GM12878 (cell line): ENCODE measurements around the gene HPS3. TPM values are rescaled to one million over a fixed set of nuclear protein-coding genes. Genes with fewer than 3 reads are reported as not detected.
A peak's percentile ranks its signal among the peaks of the same experiment; 100 is the strongest.

Experiments
- ATAC-seq: fragments of 200-7000 bp; cut with Tn5 transposase; 3 replicates; pipeline ENCODE4 v1.9.1; 2020; ENCODE audit warnings: mild to moderate bottlenecking, moderate library complexity
- BruUV-seq: library from RNA; stranded (reverse); fragments of 400-500 nt; replicated peaks from 2 replicates; lab custom pipeline; 2021; lab: Mats Ljungman, UMichigan
- CTCF ChIA-PET: fragments of 300-600 bp; sonication (Branson Sonifier 250); formaldehyde crosslinking; extraction: SDS; loops from one replicate; lab custom pipeline; 2021; ENCODE audit warnings: inconsistent platforms; lab: Yijun Ruan, JAX
- POLR2A ChIA-PET: fragments of 350-600 bp; formaldehyde crosslinking; extraction: SDS; loops from one replicate; lab custom pipeline; 2021; ENCODE audit warnings: inconsistent platforms; lab: Charles Lee
- RAD21 ChIA-PET: fragments of 300-600 bp; sonication (Branson Sonifier 250); formaldehyde crosslinking; loops from one replicate; lab custom pipeline; 2023; ENCODE audit warnings: antibody characterized with exemption; ENCODE audit not compliant: unreplicated experiment; lab: Charles Lee
- SMC1A ChIA-PET: fragments of 300-600 bp; sonication (Branson Sonifier 250); formaldehyde crosslinking; loops from one replicate; lab custom pipeline; 2023; ENCODE audit not compliant: unreplicated experiment, uncharacterized antibody; lab: Charles Lee
- DNase-seq: peaks from one replicate; pipeline ENCODE4 v3.0.0-alpha.2; 2011; ENCODE audit warnings: low read depth, low spot score
- FAIRE-seq: peaks from 3 replicates; lab custom pipeline; 2011; peaks lifted over from hg19 to GRCh38; lab: Jason Lieb, UNC
- H2AFZ ChIP-seq: 2 replicates; pipeline ENCODE4 v1.6.0; 2011; ENCODE audit warnings: low read depth, low read length, control low read depth; ENCODE audit not compliant: control insufficient read depth
- H3K27ac ChIP-seq: 2 replicates; pipeline ENCODE4 v1.5.1; 2011; ENCODE audit warnings: control low read depth; ENCODE audit not compliant: control insufficient read depth, insufficient read depth
- H3K27me3 ChIP-seq, 2 experiments: replicated peaks in 1 of 2; 2 replicates each; pipeline versions ENCODE4 v1.6.0 to v1.6.1; 2011; ENCODE audit warnings: low read length in 1 of 2; ENCODE audit not compliant: control insufficient read depth in 2 of 2, insufficient read depth in 2 of 2
- H3K36me3 ChIP-seq, 2 experiments: 2 replicates each; pipeline ENCODE4 v1.5.1; 2011; ENCODE audit warnings: low read length in 1 of 2; ENCODE audit not compliant: control insufficient read depth in 2 of 2, insufficient read depth in 2 of 2
- H3K4me1 ChIP-seq: 2 replicates; pipeline ENCODE4 v1.6.1; 2011; ENCODE audit warnings: mild to moderate bottlenecking, low read length, moderate library complexity, mixed read lengths; ENCODE audit not compliant: control insufficient read depth, insufficient read depth
- H3K4me2 ChIP-seq: 2 replicates; pipeline ENCODE4 v1.6.0; 2011; ENCODE audit warnings: control low read depth; ENCODE audit not compliant: control insufficient read depth, insufficient read depth
- H3K4me3 ChIP-seq: fragments of 200-600 bp; sonication (generic); 2 replicates; pipeline ENCODE4 v1.5.1; 2016
- H3K79me2 ChIP-seq: 2 replicates; pipeline ENCODE4 v1.6.0; 2011; ENCODE audit warnings: low read length; ENCODE audit not compliant: control insufficient read depth, insufficient read depth
- H3K9ac ChIP-seq: 2 replicates; pipeline ENCODE4 v1.8.0; 2011; ENCODE audit warnings: low read length, control low read depth, mixed read lengths; ENCODE audit not compliant: control insufficient read depth, insufficient read depth
- H3K9me3 ChIP-seq: replicated peaks from 3 replicates; pipeline ENCODE4 v1.5.1; 2011; ENCODE audit warnings: mild to moderate bottlenecking, low read length; ENCODE audit not compliant: control insufficient read depth, insufficient read depth
- H4K20me1 ChIP-seq: 2 replicates; pipeline ENCODE4 v1.6.0; 2011; ENCODE audit not compliant: control insufficient read depth, insufficient read depth
- BCLAF1 ChIP-seq: fragments of 450-650 bp; IDR thresholded peaks from 2 replicates; pipeline ENCODE4 v1.6.1; 2017; ENCODE audit warnings: antibody characterized with exemption, mild to moderate bottlenecking, moderate library complexity
- CBX3 ChIP-seq: fragments of 200-600 bp; sonication (generic); IDR thresholded peaks from 2 replicates; pipeline ENCODE4 v1.6.1; 2016; ENCODE audit warnings: low read depth, borderline replicate concordance
- IKZF1 ChIP-seq: fragments of 450-650 bp; conservative IDR thresholded peaks from 2 replicates; pipeline ENCODE4 v1.6.1; 2017; ENCODE audit warnings: antibody characterized with exemption, mild to moderate bottlenecking
- PML ChIP-seq: IDR thresholded peaks from 2 replicates; pipeline ENCODE4 v1.6.1; 2012; ENCODE audit warnings: low read length, inconsistent platforms
- RAD21 ChIP-seq: IDR thresholded peaks from 2 replicates; pipeline ENCODE4 v1.6.1; 2011; ENCODE audit warnings: mild to moderate bottlenecking, low read depth, low read length, moderate library complexity; ENCODE audit not compliant: insufficient read depth
- REST ChIP-seq: IDR thresholded peaks from 2 replicates; pipeline ENCODE4 v1.6.1; 2012; ENCODE audit warnings: mild to moderate bottlenecking, low read depth, low read length
- TAF1 ChIP-seq: IDR thresholded peaks from 2 replicates; pipeline ENCODE4 v1.6.1; 2011; ENCODE audit warnings: mild to moderate bottlenecking, low read depth, low read length, borderline replicate concordance
- ZNF687 ChIP-seq: fragments of 450-650 bp; IDR thresholded peaks from 2 replicates; pipeline ENCODE4 v1.6.1; 2017; ENCODE audit warnings: mild to moderate bottlenecking, moderate library complexity
- whole genome bisulfite sequencing: methylation state at CpG from one replicate; pipeline ENCODE4 v1.1.6; 2016; ENCODE audit warnings: low lambda C conversion rate; ENCODE audit not compliant: insufficient replicate concordance, insufficient coverage; ENCODE audit errors: missing lambda C conversion rate; 5-methylcytosine and 5-hydroxymethylcytosine counted together
- in situ Hi-C: fragments of 300-500 bp; cut with MboI; formaldehyde crosslinking; loops from 9 replicates; pipeline ENCODE4 v1.14.3; 2018; ENCODE audit warnings: mixed read lengths
- intact Hi-C: fragments of 100-400 bp; cut with micrococcal nuclease; formaldehyde crosslinking; loops from one replicate; pipeline ENCODE4 v1.14.2; 2022; ENCODE audit not compliant: unreplicated experiment
- polyA plus RNA-seq, 11 experiments: library from polyadenylated mRNA; depleted of rRNA in 4 of 11; unstranded in 6 of 11; stranded (reverse) in 5 of 11; fragments of >200 nt; fragmentation: Nextera tagmentation in 4 of 11; fragmentation: Illumina TruSeq in 1 of 11; extraction: Ambion mirVana in 4 of 11; extraction: Trizol in 1 of 11; gene quantifications; 1 replicate in 1 of 11; 2 replicates in 10 of 11; pipeline versions ENCODE4 v1.2.1 to v1.2.3, GENCODE V29; 2011 to 2016; ENCODE audit warnings: inconsistent platforms in 2 of 11, missing spikeins in 2 of 11, low read depth in 1 of 11
- total RNA-seq, 4 experiments: library from RNA; depleted of rRNA in 3 of 4; stranded (reverse); fragments of >200 nt in 3 of 4; fragmentation: Illumina TruSeq in 1 of 4; extraction: Trizol in 1 of 4; gene quantifications; 2 replicates each; pipeline versions ENCODE4 v1.2.1 to v1.2.3, GENCODE V29; 2013 to 2021

HPS3 gene
- total and polyA plus RNA-seq, 10 of the 15 experiments (the other 5 are each of a cell fraction or from before 2014, with no cell fraction given), result 2.7 to 26.5 (median 14.8) TPM

- peak within 1 kb of the TSS; percentile 86 for H2AFZ ChIP-seq
- H3K9me3 ChIP-seq, result no peaks in the 10 kb centered on the region; the same call in 1 of the 3 replicates
- FAIRE-seq, result peak; percentile 99
- H3K27me3 ChIP-seq, result no peaks in the 10 kb centered on the region
- H3K79me2 ChIP-seq, result peaks cover 35% of the 10 kb centered on the region
- DNase-seq, result peak; percentile 93
- ChIA-PET CTCF (interaction anchor here (1.0 to 1.5 kb wide), 4 partner anchors 9 to 34 kb away, joined by 3 to 5 read pairs (median 4); no protein-coding TSS in a partner anchor), POLR2A (no interaction called here), SMC1A (interaction anchor here (0.8 to 1.9 kb wide), 6 partner anchors 8 to 61 kb away, joined by 3 to 6 read pairs (median 3); no protein-coding TSS in a partner anchor), RAD21 (interaction anchor here (0.5 kb wide), 1 partner anchor 92 kb away, joined by 3 read pairs; no protein-coding TSS in a partner anchor)
- 6% methylated on average over 57 of the region's 57 CpGs for WGBS
- no TSS peak for BruUV-seq
- H4K20me1 ChIP-seq, result no peaks in the 10 kb centered on the region
- H3K27ac ChIP-seq, result peak within 1 kb of the TSS; percentile 47
- peak; percentile 98 for ATAC-seq
- peak within 1 kb of the TSS; percentile 90 for H3K4me3 ChIP-seq
- in situ Hi-C loops, result no loop called here
- H3K36me3 ChIP-seq, result peaks cover 0 to 6% of the 10 kb centered on the region in 2 experiments; a peak in 1 of 4 replicates
- intact Hi-C loops, result no loop called here
- H3K4me1 ChIP-seq, result peaks cover 23% of the 10 kb centered on the region
- H3K9ac ChIP-seq, result peak within 1 kb of the TSS; percentile 74
- peak within 1 kb of the TSS; percentile 84 for H3K4me2 ChIP-seq
- TF ChIP-seq BCLAF1 (no peak), RAD21 (no peak), ZNF687 (peak; percentile 95), IKZF1 (peak; percentile 77), PML (no peak), CBX3 (no peak), REST (no peak), TAF1 (peak; percentile 49; the same call in 1 of the 2 replicates)
Measured at GRCh38 chr3:149086232-149086988, 43.0 kb upstream of the HPS3 start, which contains the start of gene HLTF. Gene HLTF (minus strand): TSS chr3:149086533. CDS start chr3:149086336, 197 bp downstream.
